ENCODE data around the gene PPP1R3D.

GRCh38 chr20:59985164-59985563 lies 45.1 kb upstream of the PPP1R3D start:
- TF ChIP-seq CTCF (IDR thresholded peaks at IDR 0.05; ENCODE audit: insufficient read depth, low read depth, low read length) (no peak), EZH2 (IDR thresholded peaks at IDR 0.05; ENCODE audit: insufficient read depth, low read length) (no peak)

All from astrocyte (in vitro differentiated cells and primary cell).